CD1c-positive myeloid dendritic cell (primary cell): ENCODE measurements around the gene TSPAN14.
"Not testable (repeated sequence)": the region's sequence is repeated elsewhere in the genome, so short reads cannot be mapped to it uniquely, and the experiment has no call there.

Experiments
- DNase-seq: peaks from one replicate; pipeline ENCODE4 v3.0.0-alpha.2; 2016; ENCODE audit errors: extremely low spot score

Gene TSPAN14

GRCh38 chr10:80453842-80454512 is at the start of gene TSPAN14:
Gene TSPAN14 (plus strand): TSS chr10:80454310. CDS start chr10:80489234, 34,924 bp downstream.
- DNase-seq, result peak; percentile 89

- DNase-seq, result no peak
Measured at GRCh38 chr10:80405035-80405434, 49.1 kb upstream of the TSPAN14 start.

- no peak for DNase-seq
Measured at GRCh38 chr10:80405626-80406025, 48.5 kb upstream of the TSPAN14 start.

- no peak for DNase-seq
Measured at GRCh38 chr10:80406204-80406603, 47.9 kb upstream of the TSPAN14 start.

GRCh38 chr10:80407812-80408241 is 46.3 kb upstream of the TSPAN14 start:
- DNase-seq, result peak; percentile 43

GRCh38 chr10:80408242-80409101 is 45.6 kb upstream of the TSPAN14 start, which contains the start of gene PRXL2A:
Gene PRXL2A (plus strand): TSS chr10:80408551. CDS start chr10:80420468, 11,917 bp downstream.
- peak; percentile 68 for DNase-seq

- no peak for DNase-seq
Measured at GRCh38 chr10:80409121-80409520, 45.0 kb upstream of the TSPAN14 start.

GRCh38 chr10:80410122-80410521 is 44.0 kb upstream of the TSPAN14 start:
- DNase-seq, result no peak

GRCh38 chr10:80410578-80411145 is 43.4 kb upstream of the TSPAN14 start:
- no peak for DNase-seq

- no peak for DNase-seq
Measured at GRCh38 chr10:80411267-80411668, 42.8 kb upstream of the TSPAN14 start.

GRCh38 chr10:80411681-80412220 is 42.4 kb upstream of the TSPAN14 start:
- no peak for DNase-seq

GRCh38 chr10:80412486-80412885 is 41.6 kb upstream of the TSPAN14 start:
- DNase-seq, result no peak

- peak; percentile 44 for DNase-seq
Measured at GRCh38 chr10:80413271-80413996, 40.7 kb upstream of the TSPAN14 start.

GRCh38 chr10:80414142-80414895 is 39.8 kb upstream of the TSPAN14 start:
- no peak for DNase-seq

- no peak for DNase-seq
Measured at GRCh38 chr10:80415734-80416478, 38.2 kb upstream of the TSPAN14 start.

GRCh38 chr10:80416479-80417098 is 37.5 kb upstream of the TSPAN14 start:
- DNase-seq, result no peak

- not testable (repeated sequence) for DNase-seq
Measured at GRCh38 chr10:80417256-80417655, 36.9 kb upstream of the TSPAN14 start.

GRCh38 chr10:80421050-80421706 is 32.9 kb upstream of the TSPAN14 start:
- no peak for DNase-seq
